ENCODE results near the gene CERK.

CERK gene

GRCh38 chr22:46774253-46774979 is 36.4 kb upstream of the CERK start:
- DNase-seq (ENCODE audit: low read depth), result no peak
- TF ChIP-seq MAX (IDR thresholded peaks at IDR 0.05; ENCODE audit: low read depth, low read length), result no peak
- no peak for TF ChIP-seq POLR2A (IDR thresholded peaks at IDR 0.05; ENCODE audit: extremely low read depth, insufficient read length)
- no peak for TF ChIP-seq MYC (IDR thresholded peaks at IDR 0.05; ENCODE audit: low read depth, low read length)
- TF ChIP-seq CTCF (IDR thresholded peaks at IDR 0.05; ENCODE audit: low read depth, low read length), result no peak
- no peak overlapping the region for H3K4me3 ChIP-seq (ENCODE audit: low read depth, low read length)

DNA sequence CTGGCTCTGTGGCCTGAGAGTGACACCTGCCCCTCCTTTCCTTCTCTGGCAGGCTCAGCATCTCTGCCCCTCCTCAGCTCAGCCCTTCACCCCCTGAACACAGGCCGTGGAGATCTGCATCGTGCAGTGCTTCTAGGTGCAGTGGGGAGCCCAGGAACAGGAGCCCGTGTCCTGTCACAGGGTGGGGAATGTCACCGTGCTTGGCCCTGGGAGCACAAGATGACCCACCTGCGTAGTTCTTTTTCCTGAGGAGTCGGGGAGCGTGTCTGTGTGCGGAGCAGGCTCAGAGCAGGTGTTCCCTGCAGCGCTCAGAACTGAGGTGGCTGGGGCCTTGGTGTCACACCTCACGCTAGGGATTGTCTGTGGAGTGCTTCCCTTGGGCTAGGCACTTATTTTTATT is 35.0 kb upstream of the CERK start:
- DNase-seq (ENCODE audit: low read depth), result no peak
- H3K4me3 ChIP-seq (ENCODE audit: low read depth, low read length), result no peak overlapping the region
- TF ChIP-seq CTCF (IDR thresholded peaks at IDR 0.05; ENCODE audit: low read depth, low read length), result no peak
- TF ChIP-seq POLR2A (IDR thresholded peaks at IDR 0.05; ENCODE audit: extremely low read depth, insufficient read length), result no peak
- TF ChIP-seq MAX (IDR thresholded peaks at IDR 0.05; ENCODE audit: low read depth, low read length), result no peak
- TF ChIP-seq MYC (IDR thresholded peaks at IDR 0.05; ENCODE audit: low read depth, low read length), result no peak

- TF ChIP-seq MYC (IDR thresholded peaks at IDR 0.05; ENCODE audit: low read depth, low read length), result no peak
- TF ChIP-seq MAX (IDR thresholded peaks at IDR 0.05; ENCODE audit: low read depth, low read length), result no peak
- no peak for TF ChIP-seq CTCF (IDR thresholded peaks at IDR 0.05; ENCODE audit: low read depth, low read length)
- TF ChIP-seq POLR2A (IDR thresholded peaks at IDR 0.05; ENCODE audit: extremely low read depth, insufficient read length), result no peak
- no peak overlapping the region for H3K4me3 ChIP-seq (ENCODE audit: low read depth, low read length)
- DNase-seq (ENCODE audit: low read depth), result no peak
Observed at GRCh38 chr22:46770726-46771125, 32.7 kb upstream of the CERK start.

DNA sequence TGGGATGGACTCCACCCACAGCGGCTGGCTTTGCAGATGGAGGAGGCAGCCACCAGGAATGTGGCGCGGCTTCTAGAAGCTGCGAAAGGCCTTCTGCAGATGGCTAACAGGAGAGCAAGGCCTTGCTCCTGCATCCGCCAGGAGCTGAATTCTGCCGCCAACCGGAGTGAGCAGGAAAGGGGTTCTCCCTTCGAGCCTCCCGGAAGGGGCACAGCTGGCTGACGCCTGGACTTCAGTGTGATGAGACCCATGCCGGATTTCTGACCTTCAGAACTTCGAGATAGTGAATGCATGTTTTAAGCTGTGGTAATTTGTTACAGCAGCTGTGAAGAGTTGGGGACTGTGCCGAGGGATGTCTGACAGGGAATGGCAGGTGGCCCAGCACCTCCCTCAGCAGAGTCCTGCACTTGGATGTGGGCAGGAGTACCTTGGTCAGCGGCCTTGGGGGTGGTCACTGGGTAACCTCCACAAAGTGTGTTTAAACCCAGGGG is 32.1 kb upstream of the CERK start:
- no peak for DNase-seq (ENCODE audit: low read depth)
- no peak for TF ChIP-seq CTCF (IDR thresholded peaks at IDR 0.05; ENCODE audit: low read depth, low read length)
- no peak for TF ChIP-seq POLR2A (IDR thresholded peaks at IDR 0.05; ENCODE audit: extremely low read depth, insufficient read length)
- TF ChIP-seq MYC (IDR thresholded peaks at IDR 0.05; ENCODE audit: low read depth, low read length), result no peak
- TF ChIP-seq MAX (IDR thresholded peaks at IDR 0.05; ENCODE audit: low read depth, low read length), result no peak
- H3K4me3 ChIP-seq (ENCODE audit: low read depth, low read length), result no peak overlapping the region

GRCh38 chr22:46769706-46770105 is 31.7 kb upstream of the CERK start:
- no peak for DNase-seq (ENCODE audit: low read depth)
- no peak overlapping the region for H3K4me3 ChIP-seq (ENCODE audit: low read depth, low read length)
- TF ChIP-seq CTCF (IDR thresholded peaks at IDR 0.05; ENCODE audit: low read depth, low read length) (no peak), POLR2A (IDR thresholded peaks at IDR 0.05; ENCODE audit: extremely low read depth, insufficient read length) (no peak)

All from NB4 (cell line).